ENCODE results near the gene KCTD1. TPM values are rescaled to one million over a fixed set of nuclear protein-coding genes. Genes with fewer than 3 reads are reported as not detected.
A peak's percentile ranks its signal among the peaks of the same experiment; 100 is the strongest.

KCTD1 gene
- total RNA-seq, 1 donor from 2014 or later: 27.8 TPM

DNA sequence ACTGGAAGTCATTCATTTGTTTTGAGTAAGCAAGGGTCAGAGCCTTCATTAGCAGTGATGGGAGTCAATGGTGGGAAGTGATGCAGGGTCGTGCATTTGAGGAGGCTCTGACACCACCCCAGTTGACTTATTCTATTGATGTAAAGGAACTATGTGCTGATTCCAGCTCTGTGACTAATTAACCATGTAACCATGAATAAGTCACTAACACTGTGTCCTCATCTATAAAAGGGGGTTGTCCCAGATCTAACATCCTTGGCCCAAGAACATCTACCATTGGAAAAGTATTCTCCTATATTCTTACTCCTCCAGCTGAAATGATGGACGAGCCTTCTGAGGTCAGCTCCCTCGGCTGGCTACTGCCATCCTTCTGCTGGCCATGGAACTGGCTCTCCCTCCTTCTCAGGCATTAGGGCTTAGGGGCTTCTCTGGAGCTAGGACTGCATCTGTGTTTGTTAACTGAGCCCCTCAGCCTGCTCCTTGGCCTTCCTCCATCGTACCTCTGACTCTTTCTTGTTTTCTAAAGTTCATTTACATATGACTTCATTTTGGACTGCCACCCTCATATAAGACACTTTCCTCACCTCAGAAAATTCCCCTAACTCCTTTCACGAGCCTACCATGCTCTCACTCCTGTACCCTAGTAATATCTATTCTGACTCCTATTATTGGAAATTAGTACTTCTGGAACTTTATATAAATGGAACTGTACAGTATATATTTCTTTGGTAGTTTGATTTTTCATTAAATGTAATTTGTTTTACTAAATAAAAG lies 115.5 kb downstream of the KCTD1 start:
- Mint-ChIP-seq H3K9me3 (no peaks in the 10 kb centered on the region), H3K27ac (ENCODE audit: unreplicated experiment) (no peak overlapping the region), H3K27me3 (ENCODE audit: low read depth) (no peaks in the 10 kb centered on the region), H3K4me1 (peaks cover 18% of the 10 kb centered on the region), H3K4me3 (no peak overlapping the region), H3K36me3 (ENCODE audit: low read depth) (no peaks in the 10 kb centered on the region)
- no peak for DNase-seq (ENCODE audit: low read depth, low spot score)
- TF ChIP-seq, protein P1, sequence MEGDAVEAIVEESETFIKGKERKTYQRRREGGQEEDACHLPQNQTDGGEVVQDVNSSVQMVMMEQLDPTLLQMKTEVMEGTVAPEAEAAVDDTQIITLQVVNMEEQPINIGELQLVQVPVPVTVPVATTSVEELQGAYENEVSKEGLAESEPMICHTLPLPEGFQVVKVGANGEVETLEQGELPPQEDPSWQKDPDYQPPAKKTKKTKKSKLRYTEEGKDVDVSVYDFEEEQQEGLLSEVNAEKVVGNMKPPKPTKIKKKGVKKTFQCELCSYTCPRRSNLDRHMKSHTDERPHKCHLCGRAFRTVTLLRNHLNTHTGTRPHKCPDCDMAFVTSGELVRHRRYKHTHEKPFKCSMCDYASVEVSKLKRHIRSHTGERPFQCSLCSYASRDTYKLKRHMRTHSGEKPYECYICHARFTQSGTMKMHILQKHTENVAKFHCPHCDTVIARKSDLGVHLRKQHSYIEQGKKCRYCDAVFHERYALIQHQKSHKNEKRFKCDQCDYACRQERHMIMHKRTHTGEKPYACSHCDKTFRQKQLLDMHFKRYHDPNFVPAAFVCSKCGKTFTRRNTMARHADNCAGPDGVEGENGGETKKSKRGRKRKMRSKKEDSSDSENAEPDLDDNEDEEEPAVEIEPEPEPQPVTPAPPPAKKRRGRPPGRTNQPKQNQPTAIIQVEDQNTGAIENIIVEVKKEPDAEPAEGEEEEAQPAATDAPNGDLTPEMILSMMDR (conservative IDR thresholded peaks at IDR 0.05): no peak

- H3K27ac Mint-ChIP-seq (ENCODE audit: unreplicated experiment): no peak overlapping the region
- H3K36me3 Mint-ChIP-seq (ENCODE audit: low read depth): no peaks in the 10 kb centered on the region
- no peak for DNase-seq (ENCODE audit: low read depth, low spot score)
- no peaks in the 10 kb centered on the region for H3K27me3 Mint-ChIP-seq (ENCODE audit: low read depth)
- peaks cover 11% of the 10 kb centered on the region for H3K4me1 Mint-ChIP-seq
- TF ChIP-seq, protein P1 (conservative IDR thresholded peaks at IDR 0.05): no peak
- H3K4me3 Mint-ChIP-seq: no peak overlapping the region
- H3K9me3 Mint-ChIP-seq: no peaks in the 10 kb centered on the region
Observed at GRCh38 chr18:26429535-26430226, 118.7 kb downstream of the KCTD1 start.

DNA sequence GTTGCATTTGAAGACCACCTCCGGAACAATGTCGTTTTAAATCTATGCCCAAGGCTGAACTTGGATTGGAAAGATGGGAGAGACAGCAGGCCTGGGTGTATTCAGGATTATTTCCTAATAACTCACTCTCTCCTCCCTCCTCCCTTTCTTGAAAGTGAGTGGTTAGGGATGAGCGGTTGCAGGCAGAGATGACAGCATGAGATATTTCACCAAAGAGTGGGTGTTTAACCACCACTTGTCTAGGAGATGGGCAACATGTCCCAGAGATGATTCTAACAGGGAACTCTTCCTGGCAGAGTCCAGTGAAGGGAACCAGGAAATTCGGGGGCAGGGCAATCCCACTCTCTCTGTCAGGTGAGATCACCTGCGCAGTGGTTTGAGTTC lies 123.2 kb downstream of the KCTD1 start:
- TF ChIP-seq, protein P1 (conservative IDR thresholded peaks at IDR 0.05): no peak

DNA sequence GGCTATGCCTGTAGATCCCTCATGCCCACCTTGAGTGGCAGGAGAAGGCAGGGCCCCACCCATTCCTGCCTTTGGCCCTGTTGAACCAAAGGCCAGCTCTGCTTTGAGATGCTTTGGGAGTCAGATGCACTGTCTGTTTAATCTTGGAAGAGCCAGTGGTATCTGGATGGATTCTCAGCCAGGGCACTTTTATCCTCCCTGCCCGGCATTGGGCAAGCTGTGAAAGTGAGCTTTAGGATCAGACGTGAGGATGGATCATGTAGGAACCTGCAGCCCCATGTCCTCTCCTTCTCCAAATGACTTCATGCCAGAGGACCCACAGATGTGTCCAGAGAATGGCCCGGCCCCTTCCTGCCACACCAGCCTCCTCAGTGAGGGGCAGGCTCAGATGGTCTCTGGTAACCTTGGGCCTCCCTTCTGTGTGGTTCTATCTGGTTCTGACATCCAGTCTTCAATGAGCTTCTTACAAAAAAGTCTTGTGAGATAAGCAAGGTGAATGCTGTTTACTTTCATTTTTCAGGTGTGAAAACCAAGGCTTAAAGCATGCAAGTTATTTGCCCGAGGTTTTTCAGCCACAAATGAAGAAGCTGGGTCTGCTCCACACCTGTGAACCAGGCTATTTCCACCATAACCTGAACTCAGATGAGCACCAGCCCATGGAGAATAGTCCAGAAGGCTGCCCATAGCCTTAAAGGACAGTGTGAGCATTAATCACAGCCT lies 123.8 kb downstream of the KCTD1 start:
- Mint-ChIP-seq H3K9me3 (peaks cover 3% of the 10 kb centered on the region), H3K36me3 (ENCODE audit: low read depth) (no peaks in the 10 kb centered on the region), H3K27ac (ENCODE audit: unreplicated experiment) (no peak overlapping the region), H3K4me1 (peaks cover 15% of the 10 kb centered on the region), H3K27me3 (ENCODE audit: low read depth) (no peaks in the 10 kb centered on the region), H3K4me3 (no peak overlapping the region)
- TF ChIP-seq, protein P1 (conservative IDR thresholded peaks at IDR 0.05): no peak
- no peak for DNase-seq (ENCODE audit: low read depth, low spot score)

More for the DNA sequence above, 123.2 kb downstream of the KCTD1 start:
- Mint-ChIP-seq H3K27me3 (ENCODE audit: low read depth) (no peaks in the 10 kb centered on the region), H3K36me3 (ENCODE audit: low read depth) (no peaks in the 10 kb centered on the region), H3K27ac (ENCODE audit: unreplicated experiment) (no peak overlapping the region), H3K4me3 (no peak overlapping the region), H3K9me3 (peaks cover under 1% of the 10 kb centered on the region), H3K4me1 (peaks cover 19% of the 10 kb centered on the region)
- no peak for DNase-seq (ENCODE audit: low read depth, low spot score)

DNA sequence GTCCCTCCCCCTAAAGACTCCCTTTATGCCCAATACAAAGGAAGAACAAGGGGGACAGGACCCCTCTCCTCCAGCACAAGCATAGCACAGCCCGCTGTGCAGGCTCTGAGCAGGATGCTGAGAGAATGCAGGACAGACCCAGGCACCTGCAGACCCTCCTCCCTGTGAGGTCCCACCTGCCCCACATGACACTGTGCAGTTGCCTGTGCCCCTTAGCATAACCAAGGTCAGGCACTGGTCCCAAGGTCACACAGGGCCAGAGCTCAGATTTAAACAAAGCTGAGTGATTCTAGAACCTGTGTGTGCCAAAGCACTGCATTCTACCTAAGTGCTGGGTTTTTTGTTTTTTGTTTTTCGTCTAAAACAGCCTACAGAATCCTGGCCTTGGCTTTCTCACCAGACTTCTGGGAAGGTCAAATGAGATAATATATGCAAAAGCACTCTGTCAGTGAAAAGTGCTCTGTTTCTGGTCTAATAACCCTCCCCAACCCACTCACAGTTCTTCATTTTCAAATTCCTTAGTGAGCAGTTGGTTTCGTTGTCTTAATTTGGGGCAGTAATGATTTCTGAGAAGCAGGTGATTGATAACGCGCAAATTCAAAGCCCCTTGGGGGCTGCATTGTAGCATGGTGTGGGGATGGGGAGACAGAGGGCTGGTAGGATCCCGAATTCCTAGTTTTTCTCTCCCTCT lies 125.7 kb downstream of the KCTD1 start:
- Mint-ChIP-seq H3K9me3 (peaks cover 3% of the 10 kb centered on the region), H3K4me3 (no peak overlapping the region), H3K27me3 (ENCODE audit: low read depth) (no peaks in the 10 kb centered on the region), H3K4me1 (peaks cover 8% of the 10 kb centered on the region), H3K27ac (ENCODE audit: unreplicated experiment) (peak overlapping the region; percentile 27), H3K36me3 (ENCODE audit: low read depth) (no peaks in the 10 kb centered on the region)
- TF ChIP-seq, protein P1 (conservative IDR thresholded peaks at IDR 0.05): no peak
- DNase-seq (ENCODE audit: low read depth, low spot score): no peak

Data from neural crest cell (in vitro differentiated cells).